HG03575 (cell line): ENCODE measurements around the gene MPG.
"Not testable (repeated sequence)": the region's sequence is repeated elsewhere in the genome, so short reads cannot be mapped to it uniquely, and the experiment has no call there.

Experiments
- ATAC-seq: cut with Tn5 transposase; IDR thresholded peaks from one replicate; pipeline ENCODE4 v1.9.1; 2021; ENCODE audit not compliant: unreplicated experiment, insufficient number of reproducible peaks, low FRiP score; ENCODE audit errors: extremely low read depth

The MPG gene

DNA sequence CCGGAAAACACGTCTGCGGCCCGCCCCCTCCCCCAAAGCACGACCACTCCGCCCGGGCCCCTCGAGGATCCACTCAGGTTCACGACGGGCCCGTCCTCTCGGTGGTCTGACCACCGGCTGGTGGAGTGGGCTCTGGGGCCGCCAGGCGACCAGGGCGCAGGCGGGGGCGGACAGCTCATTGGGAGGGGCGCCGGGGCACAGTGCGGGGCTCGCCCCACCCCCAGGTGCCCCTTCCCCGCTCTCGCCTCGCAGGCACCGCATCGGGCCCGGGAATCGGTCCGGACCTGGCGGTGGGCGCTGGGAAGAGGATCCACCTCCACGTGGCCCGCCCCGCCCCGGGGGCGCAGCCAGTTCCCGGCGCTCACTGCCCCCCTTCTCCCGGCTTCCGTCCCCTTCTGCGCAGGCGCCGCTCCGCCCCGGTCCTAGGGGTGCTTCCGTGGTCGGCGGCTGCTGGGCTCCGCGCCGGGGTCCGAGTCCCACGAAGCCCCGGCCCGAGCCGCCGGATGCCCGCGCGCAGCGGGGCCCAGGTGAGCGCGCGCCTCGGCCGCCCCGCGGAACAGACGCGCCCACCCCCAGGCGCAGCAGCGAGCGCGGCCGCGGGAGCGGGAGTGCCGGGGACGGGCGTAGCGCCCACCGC lies at the start of gene MPG:
Gene MPG (plus strand): TSS at position 419 of the 637 bp plus-strand sequence. CDS start 85 bp downstream, at position 504.
- no peak for ATAC-seq

DNA sequence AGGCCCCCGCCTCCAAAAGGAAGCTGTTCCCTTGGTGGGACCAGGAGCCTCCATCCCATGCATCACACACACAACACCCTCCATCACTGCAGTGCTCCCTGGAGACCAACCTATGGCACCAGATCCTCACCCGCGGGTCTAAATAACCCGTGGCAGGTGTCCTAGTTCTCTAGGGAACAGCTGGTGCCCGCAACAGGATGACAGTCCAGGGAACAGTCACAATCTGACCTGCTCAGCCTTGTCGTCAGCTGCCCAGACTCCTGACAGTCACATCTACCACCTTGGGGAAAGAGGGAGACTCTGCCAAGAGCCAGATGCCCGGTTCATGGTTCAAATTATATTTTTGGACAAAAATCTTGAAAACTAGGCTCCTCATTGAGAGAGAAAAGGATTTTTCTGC lies 47.4 kb upstream of the MPG start:
- not testable (repeated sequence) for ATAC-seq

DNA sequence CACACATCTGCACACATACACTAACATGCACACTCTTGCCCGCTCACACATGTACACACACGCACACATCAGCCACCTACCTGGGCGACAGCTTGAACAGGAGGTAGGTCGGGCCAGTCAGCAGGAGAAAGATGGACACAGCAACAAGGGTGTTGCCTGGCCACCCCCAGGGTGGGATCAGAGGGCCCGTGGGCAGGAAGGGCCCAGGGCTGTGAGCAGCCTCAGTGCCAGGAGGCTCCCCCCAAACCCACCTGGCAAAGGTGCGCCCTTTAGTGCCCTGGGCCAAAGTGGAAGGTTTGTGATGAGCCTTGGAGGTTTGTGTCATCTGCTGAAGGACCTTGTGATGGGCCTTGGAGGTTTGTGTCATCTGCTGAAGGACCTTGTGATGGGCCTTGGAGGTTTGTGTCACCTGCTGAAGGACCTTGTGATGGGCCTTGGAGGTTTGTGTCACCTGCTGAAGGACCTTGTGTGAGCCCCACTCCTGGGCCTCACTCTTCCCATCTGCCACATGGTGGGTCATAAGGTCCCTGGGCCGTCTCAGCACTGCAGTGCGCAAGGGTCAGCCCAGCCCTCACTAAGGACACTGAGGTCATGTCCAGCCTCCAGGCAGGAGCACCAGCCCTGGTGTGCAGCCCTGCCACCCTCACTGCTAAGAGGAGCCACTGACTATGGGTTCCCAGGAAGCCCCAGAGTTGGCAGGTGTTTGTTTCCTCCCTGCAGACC lies 44.7 kb upstream of the MPG start:
- ATAC-seq, result not testable (repeated sequence)

GRCh38 chr16:33877-34647 lies 44.0 kb upstream of the MPG start:
- no peak for ATAC-seq

- ATAC-seq, result no peak
Observed at GRCh38 chr16:34648-34987, 43.4 kb upstream of the MPG start.

GRCh38 chr16:35011-35677 lies 42.9 kb upstream of the MPG start:
- no peak for ATAC-seq

DNA sequence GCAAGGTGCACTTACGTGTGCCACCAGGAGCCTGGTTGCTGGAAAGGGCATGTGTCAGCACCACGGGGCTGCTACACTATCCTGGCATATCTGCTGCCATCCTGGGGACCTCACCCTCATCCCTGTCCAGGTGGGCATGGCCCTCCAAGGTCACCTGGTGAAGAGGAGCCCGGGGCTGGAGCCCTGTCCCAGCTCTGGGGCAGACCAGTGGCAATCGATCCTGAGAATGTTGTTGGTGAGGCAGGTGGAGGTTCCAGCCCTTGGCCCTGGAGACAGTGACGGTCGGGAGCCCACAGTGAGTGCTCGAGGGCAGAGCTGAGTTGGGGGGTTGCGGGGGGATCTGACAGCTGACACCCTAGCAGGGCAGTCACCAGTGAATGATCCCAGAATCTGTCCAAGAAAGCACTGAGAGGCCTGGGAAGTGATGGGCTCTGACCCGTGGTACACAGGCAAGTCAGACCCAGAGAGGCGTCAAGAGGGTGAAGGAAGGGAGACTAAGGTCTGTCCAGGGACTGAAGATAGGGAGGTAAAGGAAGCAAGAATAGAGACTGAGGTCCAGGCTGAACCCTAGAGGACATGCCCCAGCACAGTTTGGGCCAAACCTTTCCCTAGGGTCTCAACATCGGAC lies 42.2 kb upstream of the MPG start:
- ATAC-seq, result no peak

DNA sequence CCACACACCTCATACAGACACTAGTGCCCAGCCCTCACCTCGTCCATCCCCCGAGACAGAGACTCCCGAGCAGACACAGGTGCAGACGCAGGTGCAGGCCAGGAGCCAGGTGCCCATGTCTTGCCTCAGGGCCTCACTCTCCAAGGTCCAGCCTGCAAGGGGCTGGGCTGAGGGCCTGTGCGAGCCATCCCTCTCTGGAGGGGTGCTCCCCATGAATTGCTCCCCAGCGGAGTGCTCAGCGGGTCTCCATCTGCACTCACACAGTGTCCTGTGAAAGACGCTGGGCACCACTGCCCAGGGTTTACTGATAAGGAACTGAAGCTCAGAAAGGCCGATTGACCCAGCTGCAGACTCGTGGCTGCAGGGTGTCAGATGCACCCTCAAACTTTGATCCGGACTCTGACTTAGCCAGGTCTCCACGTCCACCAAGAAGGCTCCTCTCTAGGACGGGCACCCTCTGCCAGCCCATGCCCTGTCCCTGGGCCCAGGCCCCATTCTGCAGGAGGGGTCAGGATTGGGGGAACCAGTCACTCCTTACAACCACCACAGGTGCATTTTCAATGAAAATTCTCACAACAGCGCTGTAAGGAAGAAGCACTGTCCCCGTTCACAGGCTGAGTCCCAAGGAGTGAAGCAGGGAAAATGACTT lies 41.6 kb upstream of the MPG start:
- no peak for ATAC-seq

- ATAC-seq, result no peak
Observed at GRCh38 chr16:37511-37910, 40.5 kb upstream of the MPG start.

- not testable (repeated sequence) for ATAC-seq
Observed at GRCh38 chr16:38206-38605, 39.8 kb upstream of the MPG start.

DNA sequence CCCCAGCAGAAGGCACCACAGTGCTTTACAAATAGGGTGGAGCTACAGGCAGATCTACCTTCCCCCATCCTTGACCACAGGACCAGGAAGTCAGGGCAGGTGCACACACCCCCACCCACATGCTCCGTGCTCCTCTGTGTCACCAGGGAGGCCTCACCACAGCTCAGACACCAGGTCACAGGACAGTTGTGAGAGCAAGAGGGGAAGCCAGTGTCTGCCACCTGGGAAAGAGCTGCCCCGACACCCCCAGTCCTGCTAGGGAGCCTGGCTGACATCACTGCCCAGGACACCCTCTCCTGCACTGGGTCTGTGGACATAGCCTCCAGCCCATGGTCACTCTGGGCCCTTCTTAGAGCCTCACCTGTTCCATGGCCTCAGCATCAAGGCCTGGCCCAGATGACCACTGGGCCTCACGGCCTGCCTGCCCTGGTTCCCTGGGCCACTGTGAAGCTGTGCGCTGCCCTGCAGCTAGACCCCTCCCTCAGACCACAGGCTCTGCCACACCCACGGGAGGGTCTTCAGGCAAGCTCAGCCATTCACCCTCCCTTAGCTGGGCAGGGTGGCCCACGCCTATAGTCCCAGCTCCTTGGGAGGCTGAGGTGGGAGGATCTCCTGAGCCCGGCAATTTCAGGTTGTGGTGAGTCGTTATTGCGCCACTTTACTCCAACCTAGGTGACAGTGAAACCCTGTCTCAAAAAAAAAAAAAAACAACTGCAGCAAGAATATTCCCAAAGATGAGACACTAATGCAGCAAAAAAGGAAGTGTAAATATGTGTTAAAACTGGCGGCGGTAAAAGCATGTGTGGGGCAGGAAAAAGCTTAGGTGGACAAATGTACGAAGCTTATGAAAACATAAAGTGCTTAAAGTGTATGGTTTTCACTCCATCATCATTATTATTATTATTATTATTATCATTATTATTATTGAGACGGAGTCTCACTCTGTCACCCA lies 38.8 kb upstream of the MPG start:
- no peak for ATAC-seq

DNA sequence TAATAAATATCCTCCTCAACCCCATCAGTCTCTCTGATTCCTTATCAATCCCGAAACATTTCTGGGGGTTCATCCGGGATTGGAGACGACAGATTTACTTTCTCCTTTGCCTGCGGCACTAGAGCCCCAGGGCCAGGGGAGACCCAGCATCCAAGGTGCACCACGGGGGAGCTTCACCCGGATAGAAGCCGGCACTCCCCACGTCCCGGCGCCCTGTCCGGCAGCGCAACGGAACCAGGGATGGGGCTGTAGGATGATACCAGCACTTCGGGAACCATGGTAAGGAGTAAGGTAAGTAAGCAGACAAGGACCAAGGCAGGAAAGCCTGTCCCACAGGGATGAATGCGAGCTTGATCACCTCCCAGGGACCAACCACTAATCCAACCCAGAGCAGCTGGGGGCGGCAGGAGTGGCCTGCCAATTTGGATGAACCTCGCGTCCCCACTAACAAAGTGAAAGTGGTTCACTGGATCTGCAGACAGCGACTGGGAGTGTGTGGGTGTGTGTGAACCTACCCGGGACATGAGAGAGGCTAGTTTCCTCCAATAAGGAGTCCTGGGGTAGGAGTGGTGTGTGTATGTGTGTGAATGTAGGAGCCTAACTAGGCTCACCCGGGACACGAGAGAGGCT lies 36.5 kb upstream of the MPG start:
- no peak for ATAC-seq

GRCh38 chr16:42069-42457 lies 36.0 kb upstream of the MPG start:
- no peak for ATAC-seq

- ATAC-seq, result no peak
Observed at GRCh38 chr16:42691-43090, 35.3 kb upstream of the MPG start.

DNA sequence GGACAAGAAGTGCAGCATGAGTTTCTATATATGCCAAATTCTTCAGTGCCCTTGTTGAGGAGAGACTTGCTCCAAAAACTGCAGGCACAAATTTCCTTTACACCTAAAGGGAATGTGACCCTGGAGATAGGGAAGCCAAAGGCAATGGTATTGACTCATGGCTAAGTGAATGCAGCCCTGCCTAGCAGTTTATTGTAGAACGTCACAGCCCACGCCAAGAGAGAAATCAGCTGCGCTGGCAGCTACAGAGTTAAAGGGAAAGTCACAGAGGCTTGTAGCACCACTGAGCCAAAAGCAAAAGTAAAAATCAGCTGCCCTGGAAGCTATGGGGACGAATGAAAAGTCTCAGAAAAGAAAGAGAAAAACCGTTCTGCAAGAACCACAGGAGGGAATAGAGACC lies 34.7 kb upstream of the MPG start:
- no peak for ATAC-seq

GRCh38 chr16:44655-45054 lies 33.4 kb upstream of the MPG start:
- ATAC-seq, result no peak

- ATAC-seq, result no peak
Observed at GRCh38 chr16:45454-45853, 32.6 kb upstream of the MPG start.
